Adipocyte (in vitro differentiated cells): ENCODE data around the gene TNNC2.
"Not testable (repeated sequence)": the region's sequence is repeated elsewhere in the genome, so short reads cannot be mapped to it uniquely, and the experiment has no call there.

ENCODE experiments used
- DNase-seq: peaks from one replicate; pipeline ENCODE4 v3.0.0-alpha.2; 2015; ENCODE audit warnings: low read depth
- H3K27me3 ChIP-seq: replicated peaks from 2 replicates; pipeline ENCODE4 v1.7.0; 2013; ENCODE audit warnings: mild to moderate bottlenecking, low read length, moderate library complexity; ENCODE audit not compliant: control insufficient read depth, insufficient read depth
- H3K36me3 ChIP-seq: 2 replicates; pipeline ENCODE4 v1.7.0; 2013; ENCODE audit warnings: low read length, mild to moderate bottlenecking, moderate library complexity; ENCODE audit not compliant: control insufficient read depth, insufficient read depth, severe bottlenecking
- H3K4me1 ChIP-seq: 2 replicates; pipeline ENCODE4 v1.7.0; 2013; ENCODE audit warnings: mild to moderate bottlenecking, low read length, moderate library complexity; ENCODE audit not compliant: control insufficient read depth, insufficient read depth
- H3K4me3 ChIP-seq: 2 replicates; pipeline ENCODE4 v1.7.0; 2013; ENCODE audit warnings: mild to moderate bottlenecking, low read length, moderate library complexity
- H3K9ac ChIP-seq: 2 replicates; pipeline ENCODE4 v1.7.0; 2013; ENCODE audit warnings: mild to moderate bottlenecking, low read length, moderate library complexity
- H3K9me3 ChIP-seq: 2 replicates; pipeline ENCODE4 v1.7.0; 2013; ENCODE audit warnings: mild to moderate bottlenecking, low read length, moderate library complexity; ENCODE audit not compliant: control insufficient read depth

The TNNC2 gene

GRCh38 chr20:45817376-45818194 lies 9.5 kb downstream of the TNNC2 start:
- H3K9ac ChIP-seq: no peak overlapping the region
- H3K4me1 ChIP-seq: peaks cover 18% of the 10 kb centered on the region
- no peaks in the 10 kb centered on the region for H3K9me3 ChIP-seq
- peaks cover 3% of the 10 kb centered on the region for H3K27me3 ChIP-seq
- H3K4me3 ChIP-seq: no peak overlapping the region
- no peaks in the 10 kb centered on the region for H3K36me3 ChIP-seq
- DNase-seq: peak; percentile 74

DNA sequence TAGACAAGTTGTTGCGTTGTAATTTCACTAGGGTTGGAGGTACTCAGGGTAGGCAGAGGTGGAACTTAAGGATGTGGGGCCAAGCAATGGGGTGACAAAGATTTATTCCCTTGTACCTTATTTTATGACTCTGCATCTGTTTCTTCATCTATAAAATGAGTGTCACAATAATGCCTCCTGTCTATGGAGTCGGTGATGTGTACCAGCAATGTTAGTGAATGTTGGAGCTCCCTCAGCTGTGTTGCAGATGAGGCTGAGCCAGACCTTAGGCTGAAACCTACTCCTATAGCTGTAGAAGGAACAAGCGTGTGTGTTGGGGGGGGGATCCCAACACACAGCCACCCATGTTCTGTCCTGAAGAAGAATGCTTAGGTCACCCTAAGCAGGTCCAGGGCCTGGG lies 10.2 kb downstream of the TNNC2 start:
- Histone ChIP-seq H3K4me3 (no peak overlapping the region), H3K4me1 (peaks cover 19% of the 10 kb centered on the region), H3K36me3 (no peaks in the 10 kb centered on the region), H3K9ac (no peak overlapping the region), H3K27me3 (peaks cover 1% of the 10 kb centered on the region), H3K9me3 (no peaks in the 10 kb centered on the region)
- no peak for DNase-seq

DNA sequence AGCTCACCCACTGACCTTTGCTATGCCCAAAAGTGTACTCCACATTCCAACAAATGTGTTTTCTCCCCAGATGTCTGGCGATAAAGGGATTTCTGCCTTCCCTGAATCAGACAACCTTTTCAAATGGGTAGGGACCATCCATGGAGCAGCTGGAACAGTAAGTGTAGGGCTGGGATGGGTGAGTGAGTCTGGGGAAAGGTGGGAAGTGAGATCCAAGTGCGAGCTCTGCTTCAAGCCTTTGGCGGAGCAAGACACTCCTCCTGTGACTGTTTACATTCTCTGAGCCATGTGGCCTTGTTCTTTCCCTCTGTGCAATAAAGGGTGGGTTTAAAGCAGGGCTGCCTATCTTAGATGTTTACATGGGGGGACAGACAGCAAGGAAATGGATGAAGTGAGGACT lies 12.8 kb downstream of the TNNC2 start:
- Histone ChIP-seq H3K4me3 (no peak overlapping the region), H3K9me3 (no peaks in the 10 kb centered on the region), H3K9ac (no peak overlapping the region), H3K36me3 (peaks cover 24% of the 10 kb centered on the region), H3K27me3 (no peaks in the 10 kb centered on the region), H3K4me1 (peaks cover 21% of the 10 kb centered on the region)
- no peak for DNase-seq

GRCh38 chr20:45813489-45813888 lies 13.6 kb downstream of the TNNC2 start:
- no peak for DNase-seq
- Histone ChIP-seq H3K9ac (no peak overlapping the region), H3K4me1 (peaks cover 21% of the 10 kb centered on the region), H3K4me3 (peak overlapping the region; percentile 82), H3K27me3 (no peaks in the 10 kb centered on the region), H3K9me3 (no peaks in the 10 kb centered on the region), H3K36me3 (peaks cover 32% of the 10 kb centered on the region)

GRCh38 chr20:45813006-45813340 lies 14.1 kb downstream of the TNNC2 start:
- H3K4me3 ChIP-seq: peak overlapping the region; percentile 82
- no peaks in the 10 kb centered on the region for H3K9me3 ChIP-seq
- peak overlapping the region; percentile 69 for H3K9ac ChIP-seq
- no peaks in the 10 kb centered on the region for H3K27me3 ChIP-seq
- DNase-seq: no peak
- H3K4me1 ChIP-seq: peaks cover 18% of the 10 kb centered on the region
- H3K36me3 ChIP-seq: peaks cover 36% of the 10 kb centered on the region

GRCh38 chr20:45812157-45813005 lies 14.7 kb downstream of the TNNC2 start, which contains the start of gene UBE2C:
Gene UBE2C, plus strand, starts transcription at chr20:45812644. Its CDS starts 52 bp downstream, at chr20:45812696.
- Histone ChIP-seq H3K4me3 (peak within 1 kb of the TSS; percentile 82), H3K9me3 (no peaks in the 10 kb centered on the region), H3K9ac (peak within 1 kb of the TSS; percentile 69), H3K36me3 (peaks cover 42% of the 10 kb centered on the region), H3K4me1 (peaks cover 13% of the 10 kb centered on the region), H3K27me3 (no peaks in the 10 kb centered on the region)
- DNase-seq: peak; percentile 100

DNA sequence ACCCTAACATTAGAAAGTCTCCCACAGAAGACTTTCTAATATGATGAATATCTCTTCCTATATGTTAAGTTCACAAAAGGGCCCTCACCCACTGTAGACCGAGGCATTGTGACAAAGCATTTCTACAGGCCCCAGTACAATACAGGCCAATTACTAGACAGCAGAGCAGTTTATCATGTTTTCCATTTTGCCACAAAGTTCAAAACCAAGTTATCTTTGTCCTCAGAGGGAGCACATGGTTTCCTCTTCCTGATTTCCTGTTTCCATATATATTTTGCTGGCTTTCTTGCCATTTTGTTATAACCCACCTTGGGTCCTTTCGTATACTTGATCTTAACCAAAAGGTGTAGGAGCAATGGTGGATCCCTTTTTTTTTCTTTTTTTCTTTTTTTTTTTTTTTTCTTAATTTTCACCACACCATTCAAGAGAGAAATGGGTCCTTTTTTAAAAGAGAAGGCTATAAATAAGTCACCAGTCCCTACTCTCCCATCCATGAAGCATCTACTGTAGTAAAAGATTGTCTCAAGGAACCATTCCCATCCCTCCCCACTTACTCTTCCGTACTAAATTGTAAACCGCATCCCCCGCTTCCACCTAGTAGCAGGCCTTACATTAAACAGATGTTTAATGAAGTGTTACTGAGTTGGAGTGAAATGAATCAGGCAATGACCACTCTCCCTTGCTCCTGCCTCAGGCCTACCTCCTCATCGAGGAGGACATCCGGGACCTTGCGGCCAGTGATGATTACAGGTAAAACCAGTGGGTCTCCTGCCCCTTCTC lies 16.7 kb downstream of the TNNC2 start:
- H3K9me3 ChIP-seq: no peaks in the 10 kb centered on the region
- peaks cover 59% of the 10 kb centered on the region for H3K36me3 ChIP-seq
- H3K27me3 ChIP-seq: no peaks in the 10 kb centered on the region
- no peak for DNase-seq
- H3K9ac ChIP-seq: no peak overlapping the region
- no peak overlapping the region for H3K4me3 ChIP-seq
- H3K4me1 ChIP-seq: peaks cover 9% of the 10 kb centered on the region

DNA sequence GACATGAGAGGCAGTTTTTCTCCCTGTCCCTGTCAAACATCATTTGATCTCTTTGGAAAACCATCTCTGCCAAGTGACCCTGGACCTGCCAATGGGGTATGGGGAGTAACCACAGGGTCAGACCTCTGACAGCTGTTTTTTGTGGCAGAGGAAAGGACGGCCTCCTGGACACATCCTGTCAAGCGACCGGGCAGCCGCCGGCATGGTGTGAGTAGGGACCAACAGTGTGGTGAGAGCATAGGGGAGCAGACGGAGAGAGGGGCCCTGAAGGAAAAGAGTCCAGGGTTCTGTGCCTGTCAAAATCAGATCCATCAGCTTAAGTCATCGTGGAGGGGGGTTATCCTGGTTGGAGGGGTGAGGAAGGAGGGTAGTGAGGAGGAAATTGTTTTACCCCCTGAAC lies 25.3 kb downstream of the TNNC2 start:
- DNase-seq: no peak
- Histone ChIP-seq H3K4me1 (no peaks in the 10 kb centered on the region), H3K9ac (no peak overlapping the region), H3K27me3 (no peaks in the 10 kb centered on the region), H3K9me3 (no peaks in the 10 kb centered on the region), H3K4me3 (no peak overlapping the region), H3K36me3 (peaks cover 60% of the 10 kb centered on the region)

DNA sequence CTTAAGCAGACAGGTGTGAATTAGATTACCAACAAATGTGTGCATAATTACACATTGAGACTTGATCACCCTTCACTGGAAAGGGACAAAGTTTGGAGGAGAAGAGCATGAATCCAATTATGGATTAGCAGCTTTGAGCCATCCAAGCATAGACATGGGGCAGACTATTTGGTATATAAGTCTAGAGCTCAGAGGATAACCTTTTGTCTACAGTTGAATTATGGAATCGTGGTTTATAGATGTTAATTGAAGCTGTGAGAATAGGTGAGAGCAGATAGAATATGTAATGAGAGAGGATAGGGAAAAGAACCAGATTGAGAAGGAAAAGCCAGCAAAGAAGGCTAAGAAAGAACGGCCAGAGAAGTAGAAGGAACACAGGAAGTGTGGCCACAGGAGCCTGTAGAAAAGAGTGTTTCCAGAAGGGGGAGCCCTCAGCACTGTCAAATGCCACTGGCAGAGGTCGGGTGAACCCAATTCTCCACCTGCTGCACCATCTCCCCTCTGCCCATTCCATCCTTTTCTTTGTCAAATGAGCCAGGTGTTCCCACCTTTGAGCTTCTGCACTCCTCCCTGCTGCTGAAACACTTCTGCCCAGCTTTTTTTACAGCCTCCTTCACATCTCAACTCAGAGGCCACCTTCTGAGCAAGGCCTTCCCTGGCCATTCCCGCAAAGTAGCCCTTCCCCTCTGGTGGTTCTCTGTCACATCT lies 28.0 kb downstream of the TNNC2 start:
- H3K36me3 ChIP-seq: peaks cover 60% of the 10 kb centered on the region
- H3K27me3 ChIP-seq: no peaks in the 10 kb centered on the region
- H3K9ac ChIP-seq: no peak overlapping the region
- DNase-seq: peak; percentile 78
- no peaks in the 10 kb centered on the region for H3K4me1 ChIP-seq
- no peak overlapping the region for H3K4me3 ChIP-seq
- no peaks in the 10 kb centered on the region for H3K9me3 ChIP-seq

GRCh38 chr20:45797955-45798354 lies 29.2 kb downstream of the TNNC2 start:
- H3K4me1 ChIP-seq, H3K9ac ChIP-seq, H3K4me3 ChIP-seq, H3K9me3 ChIP-seq, H3K27me3 ChIP-seq, DNase-seq: not testable (repeated sequence)
- H3K36me3 ChIP-seq: peaks cover 54% of the 10 kb centered on the region
